ENCODE results near the gene BCL2L11. TPM values are rescaled to one million over a fixed set of nuclear protein-coding genes. Genes with fewer than 3 reads are reported as not detected.

BCL2L11 gene
- total and polyA plus RNA-seq, 2 donors (not counting 3 experiments of a cell fraction or from before 2014, with no cell fraction given): 12.9 to 26.6 TPM

DNA sequence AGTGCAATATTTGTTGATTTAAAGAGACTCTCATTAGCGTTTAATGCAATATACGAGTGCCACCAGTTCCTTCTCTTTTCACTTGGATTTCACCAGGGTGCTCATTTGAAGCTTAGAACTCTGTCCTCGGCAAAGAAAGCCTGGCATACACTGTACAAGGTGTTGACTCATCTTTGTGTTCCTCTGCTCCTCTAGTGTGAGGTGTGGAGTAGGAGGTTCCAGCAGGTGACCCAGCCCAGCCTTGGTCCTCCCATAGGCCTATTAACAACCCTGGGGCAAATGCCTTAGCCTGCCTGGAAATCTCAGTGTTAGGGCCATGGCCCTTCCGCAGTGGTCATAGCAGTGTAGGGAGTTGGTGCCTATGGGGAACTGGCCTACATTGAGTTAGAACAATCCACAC, 20.1 kb downstream of the BCL2L11 start:
- H3K9me1 ChIP-seq (replicated peaks; ENCODE audit: control insufficient read depth, extremely low read depth, insufficient read depth, low read length): no peaks in the 10 kb centered on the region
- TF ChIP-seq FOS (IDR thresholded peaks at IDR 0.05; ENCODE audit: borderline replicate concordance, insufficient read depth, low read length): no peak
- TF ChIP-seq, protein P1, sequence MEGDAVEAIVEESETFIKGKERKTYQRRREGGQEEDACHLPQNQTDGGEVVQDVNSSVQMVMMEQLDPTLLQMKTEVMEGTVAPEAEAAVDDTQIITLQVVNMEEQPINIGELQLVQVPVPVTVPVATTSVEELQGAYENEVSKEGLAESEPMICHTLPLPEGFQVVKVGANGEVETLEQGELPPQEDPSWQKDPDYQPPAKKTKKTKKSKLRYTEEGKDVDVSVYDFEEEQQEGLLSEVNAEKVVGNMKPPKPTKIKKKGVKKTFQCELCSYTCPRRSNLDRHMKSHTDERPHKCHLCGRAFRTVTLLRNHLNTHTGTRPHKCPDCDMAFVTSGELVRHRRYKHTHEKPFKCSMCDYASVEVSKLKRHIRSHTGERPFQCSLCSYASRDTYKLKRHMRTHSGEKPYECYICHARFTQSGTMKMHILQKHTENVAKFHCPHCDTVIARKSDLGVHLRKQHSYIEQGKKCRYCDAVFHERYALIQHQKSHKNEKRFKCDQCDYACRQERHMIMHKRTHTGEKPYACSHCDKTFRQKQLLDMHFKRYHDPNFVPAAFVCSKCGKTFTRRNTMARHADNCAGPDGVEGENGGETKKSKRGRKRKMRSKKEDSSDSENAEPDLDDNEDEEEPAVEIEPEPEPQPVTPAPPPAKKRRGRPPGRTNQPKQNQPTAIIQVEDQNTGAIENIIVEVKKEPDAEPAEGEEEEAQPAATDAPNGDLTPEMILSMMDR (IDR thresholded peaks at IDR 0.05; ENCODE audit: extremely low read depth in 1 of 2, insufficient read depth in 1 of 2, low read depth in 1 of 2, low read length in 2 of 2): no peak
- TF ChIP-seq GATA2 (IDR thresholded peaks at IDR 0.05; ENCODE audit: insufficient read depth, insufficient read length, low read depth, low read length): no peak
- no peak for TF ChIP-seq EZH2 (IDR thresholded peaks at IDR 0.05; ENCODE audit: borderline replicate concordance, low read depth, low read length, severe bottlenecking)
- no peak for TF ChIP-seq POLR2A (IDR thresholded peaks at IDR 0.05; ENCODE audit: low read depth, low read length)
- TF ChIP-seq JUN (IDR thresholded peaks at IDR 0.05; ENCODE audit: borderline replicate concordance, insufficient read depth, insufficient read length, low read depth): no peak
- no peak for TF ChIP-seq POLR2AphosphoS5 (IDR thresholded peaks at IDR 0.05; ENCODE audit: insufficient read depth, low read depth, low read length)
- TF ChIP-seq, protein P2, sequence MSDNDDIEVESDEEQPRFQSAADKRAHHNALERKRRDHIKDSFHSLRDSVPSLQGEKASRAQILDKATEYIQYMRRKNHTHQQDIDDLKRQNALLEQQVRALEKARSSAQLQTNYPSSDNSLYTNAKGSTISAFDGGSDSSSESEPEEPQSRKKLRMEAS (IDR thresholded peaks at IDR 0.05; ENCODE audit: insufficient read depth, insufficient read length): no peak
- TF ChIP-seq MYC (IDR thresholded peaks at IDR 0.05; ENCODE audit: low read depth, low read length): no peak
- FAIRE-seq: no peak
- intact Hi-C loops (cut with micrococcal nuclease): no loop called here
- no peaks in the 10 kb centered on the region for H3K4me1 ChIP-seq (ENCODE audit: control insufficient read depth, extremely low read depth, insufficient read depth, low read length)
- H3K27me3 ChIP-seq (ENCODE audit: control insufficient read depth in 2 of 2, insufficient read depth in 2 of 2, low read length in 2 of 2): peaks cover 0 to 5% of the 10 kb centered on the region in 2 experiments
- H3K4me2 ChIP-seq (ENCODE audit: insufficient read depth, low read length): no peak overlapping the region
- BruUV-seq (replicated peaks): no TSS peak
- ChIA-PET CTCF (no interaction called here), POLR2A (no interaction called here)
- no peak overlapping the region for H3K9ac ChIP-seq (replicated peaks; ENCODE audit: extremely low read depth, insufficient read depth, low read length)
- dilution Hi-C loops (cut with MboI; ENCODE audit: extremely low pct_ligation_motif_present, low sequenced_read_pairs): no loop called here
- no peaks in the 10 kb centered on the region for H3K79me2 ChIP-seq (ENCODE audit: control insufficient read depth, insufficient read depth, low read length)
- H3K4me3 ChIP-seq (replicated peaks in 1 of 3; ENCODE audit: insufficient read depth in 1 of 3, low read depth in 1 of 3, low read length in 3 of 3): no peak overlapping the region
- H4K20me1 ChIP-seq (replicated peaks; ENCODE audit: control insufficient read depth, extremely low read depth, insufficient read depth, low read length): no peaks in the 10 kb centered on the region
- no peak overlapping the region for H3K27ac ChIP-seq (ENCODE audit: insufficient read depth, low read depth, low read length)
- H3K36me3 ChIP-seq (ENCODE audit: control insufficient read depth in 2 of 2, extremely low read depth in 1 of 2, insufficient read depth in 2 of 2, low read length in 2 of 2): peaks cover 0 to 29% of the 10 kb centered on the region in 2 experiments
- no peaks in the 10 kb centered on the region for H3K9me3 ChIP-seq (replicated peaks; ENCODE audit: control insufficient read depth, insufficient read depth, low read length)
- DNase-seq (ENCODE audit: low read depth, low spot score): no peak
- H2AFZ ChIP-seq (ENCODE audit: low read depth, low read length): no peak overlapping the region
